IMR-90 (cell line): ENCODE results near the gene CDH3. TPM values are rescaled to one million over a fixed set of nuclear protein-coding genes. Genes with fewer than 3 reads are reported as not detected.

Experiments
- ATAC-seq: fragments of 200-7000 bp; cut with Tn5 transposase; 2 replicates; pipeline ENCODE4 v1.9.1; 2020; ENCODE audit warnings: low read depth, mild to moderate bottlenecking, moderate library complexity
- BruUV-seq: library from RNA; stranded (reverse); fragments of 400-500 nt; replicated peaks from 2 replicates; lab custom pipeline; 2021; lab: Mats Ljungman, UMichigan
- CTCF ChIA-PET: fragments of 300-600 bp; formaldehyde crosslinking; extraction: SDS; loops from one replicate; lab custom pipeline; 2021; ENCODE audit warnings: antibody characterized with exemption; lab: Yijun Ruan, JAX
- POLR2A ChIA-PET: fragments of 300-600 bp; sonication (Branson Sonifier 250); formaldehyde crosslinking; loops from one replicate; lab custom pipeline; 2022; ENCODE audit warnings: antibody characterized with exemption; ENCODE audit not compliant: unreplicated experiment; lab: Charles Lee
- DNase-seq: peaks from one replicate; pipeline ENCODE4 v3.0.0; 2013
- H2AFZ ChIP-seq: replicated peaks from 2 replicates; pipeline ENCODE3; 2013; ENCODE audit warnings: low read length, mild to moderate bottlenecking; ENCODE audit not compliant: poor library complexity
- H2AK5ac ChIP-seq: 2 replicates; pipeline ENCODE4 v1.6.1; 2013; ENCODE audit warnings: low read depth, low read length, inconsistent platforms
- H2AK9ac ChIP-seq: replicated peaks from 2 replicates; pipeline ENCODE3; 2013; ENCODE audit warnings: mild to moderate bottlenecking, low read depth, low read length, moderate library complexity; ENCODE audit not compliant: poor library complexity
- H2BK120ac ChIP-seq: 2 replicates; pipeline ENCODE4 v1.6.1; 2013; ENCODE audit warnings: low read depth, low read length, inconsistent platforms
- H2BK15ac ChIP-seq: 3 replicates; pipeline ENCODE4 v1.6.1; 2013; ENCODE audit warnings: low read depth, low read length, inconsistent platforms
- H2BK20ac ChIP-seq: 2 replicates; pipeline ENCODE4 v1.6.1; 2013; ENCODE audit warnings: low read depth, mild to moderate bottlenecking, inconsistent platforms, low read length, moderate library complexity
- H2BK5ac ChIP-seq: 2 replicates; pipeline ENCODE4 v1.6.1; 2013; ENCODE audit warnings: mild to moderate bottlenecking, low read depth, low read length, inconsistent platforms; ENCODE audit not compliant: poor library complexity, severe bottlenecking
- H3K14ac ChIP-seq: replicated peaks from 2 replicates; pipeline ENCODE4 v1.6.1; 2013; ENCODE audit warnings: low read depth, low read length, inconsistent platforms
- H3K18ac ChIP-seq: 2 replicates; pipeline ENCODE4 v1.6.1; 2013; ENCODE audit warnings: low read depth, low read length, control low read depth
- H3K23ac ChIP-seq: 2 replicates; pipeline ENCODE4 v1.6.1; 2013; ENCODE audit warnings: low read depth, low read length, inconsistent platforms
- H3K27ac ChIP-seq: 2 replicates; pipeline ENCODE4 v1.5.1; 2013; ENCODE audit warnings: mild to moderate bottlenecking, control low read depth, low read length; ENCODE audit not compliant: insufficient read depth
- H3K27me3 ChIP-seq: 2 replicates; pipeline ENCODE4 v1.6.1; 2013; ENCODE audit warnings: low read length; ENCODE audit not compliant: control insufficient read depth, insufficient read depth
- H3K36me3 ChIP-seq: 2 replicates; pipeline ENCODE4 v1.6.1; 2013; ENCODE audit warnings: low read length, mixed read lengths; ENCODE audit not compliant: control insufficient read depth, insufficient read depth
- H3K4ac ChIP-seq: 2 replicates; pipeline ENCODE4 v1.6.1; 2013; ENCODE audit warnings: low read depth, low read length, inconsistent platforms
- H3K4me1 ChIP-seq: 2 replicates; pipeline ENCODE4 v1.6.1; 2013; ENCODE audit warnings: low read length, mixed read lengths; ENCODE audit not compliant: control insufficient read depth, insufficient read depth
- H3K4me2 ChIP-seq: 2 replicates; pipeline ENCODE4 v1.6.1; 2013; ENCODE audit warnings: low read depth, mild to moderate bottlenecking, control low read depth, low read length, moderate library complexity
- H3K4me3 ChIP-seq: 2 replicates; pipeline ENCODE4 v1.5.1; 2013; ENCODE audit warnings: low read depth, mild to moderate bottlenecking, control low read depth, low read length, moderate library complexity; ENCODE audit not compliant: insufficient read depth
- H3K56ac ChIP-seq: 2 replicates; pipeline ENCODE4 v1.6.1; 2013; ENCODE audit warnings: low read length, inconsistent platforms; ENCODE audit not compliant: insufficient read depth; ENCODE audit errors: extremely low read depth
- H3K79me1 ChIP-seq, 2 experiments: 2 replicates each; pipeline ENCODE4 v1.6.1; 2013; ENCODE audit warnings: low read length in 2 of 2, inconsistent platforms in 1 of 2, low read depth in 1 of 2
- H3K9ac ChIP-seq: 2 replicates; pipeline ENCODE4 v1.6.1; 2013; ENCODE audit warnings: low read depth, low read length, control low read depth
- H3K9me1 ChIP-seq: 2 replicates; pipeline ENCODE4 v1.6.1; 2013; ENCODE audit warnings: low read length, inconsistent platforms; ENCODE audit not compliant: insufficient read depth
- H3K9me3 ChIP-seq: 2 replicates; pipeline ENCODE4 v1.6.1; 2013; ENCODE audit warnings: low read length; ENCODE audit not compliant: control insufficient read depth, insufficient read depth
- H4K20me1 ChIP-seq: 2 replicates; pipeline ENCODE4 v1.6.1; 2013; ENCODE audit warnings: low read length, inconsistent platforms; ENCODE audit not compliant: insufficient read depth
- H4K5ac ChIP-seq: 2 replicates; pipeline ENCODE4 v1.6.1; 2013; ENCODE audit warnings: mild to moderate bottlenecking, low read depth, low read length, control low read depth
- H4K8ac ChIP-seq, 2 experiments: 2 replicates each; pipeline ENCODE4 v1.6.1; 2013; ENCODE audit warnings: low read depth in 2 of 2, low read length in 2 of 2, control low read depth in 1 of 2, inconsistent platforms in 1 of 2
- H4K91ac ChIP-seq: 2 replicates; pipeline ENCODE4 v1.6.1; 2013; ENCODE audit warnings: low read depth, low read length, inconsistent platforms; ENCODE audit not compliant: insufficient read depth
- BHLHE40 ChIP-seq: fragments of 150-350 bp; IDR thresholded peaks from 2 replicates; pipeline ENCODE4 v1.6.1; 2016; ENCODE audit warnings: mild to moderate bottlenecking, low read depth, low read length
- CEBPB ChIP-seq: IDR thresholded peaks from 2 replicates; pipeline ENCODE4 v1.6.1; 2012; ENCODE audit warnings: low read depth, low read length, improper control_type of control experiment
- ELK1 ChIP-seq: fragments of 150-350 bp; IDR thresholded peaks from 2 replicates; pipeline ENCODE4 v1.6.1; 2016; ENCODE audit warnings: low read depth, mild to moderate bottlenecking, low read length, moderate library complexity, borderline replicate concordance
- FOS ChIP-seq: fragments of 150-350 bp; IDR thresholded peaks from 2 replicates; pipeline ENCODE4 v1.6.1; 2016; ENCODE audit warnings: low read depth, low read length
- MAFK ChIP-seq: IDR thresholded peaks from 2 replicates; pipeline ENCODE4 v1.6.1; 2012; ENCODE audit warnings: low read depth, low read length, improper control_type of control experiment
- MAZ ChIP-seq: IDR thresholded peaks from 2 replicates; pipeline ENCODE4 v1.6.1; 2012; ENCODE audit warnings: low read depth, mild to moderate bottlenecking, low read length, improper control_type of control experiment, moderate library complexity, borderline replicate concordance
- RCOR1 ChIP-seq: IDR thresholded peaks from 2 replicates; pipeline ENCODE4 v1.6.1; 2012; ENCODE audit warnings: mild to moderate bottlenecking, low read length, improper control_type of control experiment; ENCODE audit not compliant: insufficient replicate concordance
- RFX5 ChIP-seq: IDR thresholded peaks from 2 replicates; pipeline ENCODE4 v1.8.0; 2012; ENCODE audit warnings: low read depth, mild to moderate bottlenecking, low read length, moderate library complexity
- SMC3 ChIP-seq: fragments of 150-350 bp; IDR thresholded peaks from 2 replicates; pipeline ENCODE4 v1.6.1; 2016; ENCODE audit warnings: low read depth, mild to moderate bottlenecking, antibody characterized with exemption, low read length, moderate library complexity
- USF2 ChIP-seq: fragments of 150-350 bp; IDR thresholded peaks from 2 replicates; pipeline ENCODE4 v1.6.1; 2017; ENCODE audit warnings: mild to moderate bottlenecking, antibody characterized with exemption, low read length, low read depth
- WGBS, 2 experiments: methylation state at CpG; one replicate each; pipeline versions ENCODE4 v1.1.5 to v1.1.7; 2013; ENCODE audit warnings: missing lambda C conversion rate in 2 of 2; ENCODE audit not compliant: insufficient read length in 1 of 2; ENCODE audit errors: extremely low coverage in 2 of 2; 5-methylcytosine and 5-hydroxymethylcytosine counted together
- dilution Hi-C: fragments of 300-500 bp; cut with HindIII; formaldehyde crosslinking; loops from one replicate; pipeline ENCODE4 v1.14.3; 2018; ENCODE audit warnings: low sequenced_read_pairs; ENCODE audit not compliant: unreplicated experiment
- in situ Hi-C: fragments of 300-500 bp; cut with MboI; formaldehyde crosslinking; loops from 3 replicates; pipeline ENCODE4 v1.14.3; 2019; ENCODE audit warnings: low sequenced_read_pairs, inconsistent platforms, mixed read lengths
- intact Hi-C: fragments of 100-400 bp; cut with micrococcal nuclease; formaldehyde crosslinking; loops from 2 replicates; pipeline ENCODE4 v1.10.0; 2022
- polyA plus RNA-seq, 3 experiments: library from polyadenylated mRNA; depleted of rRNA; stranded (reverse); fragments of >200 nt; gene quantifications; 2 replicates each; pipeline ENCODE4 v1.2.3, GENCODE V29; 2012; ENCODE audit warnings: low replicate concordance in 1 of 3
- total RNA-seq: library from RNA; depleted of rRNA; stranded (reverse); fragments of >200 nt; gene quantifications from 2 replicates; pipeline ENCODE4 v1.2.3, GENCODE V29; 2012
- TF ChIP-seq, protein P1 (sequence below): conservative IDR thresholded peaks from 2 replicates; pipeline ENCODE4 v1.5.1; 2012; ENCODE audit warnings: mild to moderate bottlenecking, low read depth, low read length, improper control_type of control experiment

CDH3 gene
- total and polyA plus RNA-seq, 2 of the 4 experiments (the other 2 are of a cell fraction) = not detected

- no peak overlapping the region for H2BK5ac ChIP-seq
- POLR2A ChIA-PET = no interaction called here
- intact Hi-C loops = no loop called here
These were observed 1.3 kb upstream of the CDH3 start for GRCh38 chr16:68643847-68644246.

More at GRCh38 chr16:68643847-68644246, 1.3 kb upstream of the CDH3 start:
- in situ Hi-C loops (no loop called here), dilution Hi-C loops (no loop called here)
- Histone ChIP-seq H3K9me1 (no peaks in the 10 kb centered on the region), H4K5ac (no peak overlapping the region), H2BK120ac (no peak overlapping the region), H3K27ac (no peak overlapping the region), H3K18ac (no peak overlapping the region), H3K4ac (no peak overlapping the region), H3K56ac (no peak overlapping the region), H3K9me3 (no peaks in the 10 kb centered on the region), H3K36me3 (no peaks in the 10 kb centered on the region), H2AFZ (no peak overlapping the region), H2AK5ac (no peak overlapping the region), H2AK9ac (no peak overlapping the region), H3K4me2 (no peak overlapping the region), H3K9ac (no peak overlapping the region), H3K4me1 (no peaks in the 10 kb centered on the region), H4K8ac (no peak overlapping the region), H3K23ac (no peak overlapping the region), H4K91ac (no peak overlapping the region), H3K79me1 (no peaks in the 10 kb centered on the region), H3K14ac (no peak overlapping the region), H4K20me1 (no peaks in the 10 kb centered on the region), H2BK20ac (no peak overlapping the region), H3K4me3 (no peak overlapping the region), H3K27me3 (peaks cover 56% of the 10 kb centered on the region), H2BK15ac (no peak overlapping the region)
- DNase-seq = no peak
- CTCF ChIA-PET = no interaction called here
- ATAC-seq = no peak
- no peak for TF ChIP-seq BHLHE40
- no peak for TF ChIP-seq USF2
- no peak for TF ChIP-seq MAFK
- TF ChIP-seq, protein P1, sequence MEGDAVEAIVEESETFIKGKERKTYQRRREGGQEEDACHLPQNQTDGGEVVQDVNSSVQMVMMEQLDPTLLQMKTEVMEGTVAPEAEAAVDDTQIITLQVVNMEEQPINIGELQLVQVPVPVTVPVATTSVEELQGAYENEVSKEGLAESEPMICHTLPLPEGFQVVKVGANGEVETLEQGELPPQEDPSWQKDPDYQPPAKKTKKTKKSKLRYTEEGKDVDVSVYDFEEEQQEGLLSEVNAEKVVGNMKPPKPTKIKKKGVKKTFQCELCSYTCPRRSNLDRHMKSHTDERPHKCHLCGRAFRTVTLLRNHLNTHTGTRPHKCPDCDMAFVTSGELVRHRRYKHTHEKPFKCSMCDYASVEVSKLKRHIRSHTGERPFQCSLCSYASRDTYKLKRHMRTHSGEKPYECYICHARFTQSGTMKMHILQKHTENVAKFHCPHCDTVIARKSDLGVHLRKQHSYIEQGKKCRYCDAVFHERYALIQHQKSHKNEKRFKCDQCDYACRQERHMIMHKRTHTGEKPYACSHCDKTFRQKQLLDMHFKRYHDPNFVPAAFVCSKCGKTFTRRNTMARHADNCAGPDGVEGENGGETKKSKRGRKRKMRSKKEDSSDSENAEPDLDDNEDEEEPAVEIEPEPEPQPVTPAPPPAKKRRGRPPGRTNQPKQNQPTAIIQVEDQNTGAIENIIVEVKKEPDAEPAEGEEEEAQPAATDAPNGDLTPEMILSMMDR = no peak
- TF ChIP-seq MAZ = no peak
- no peak for TF ChIP-seq SMC3
- no peak for TF ChIP-seq ELK1
- no peak for TF ChIP-seq CEBPB
- TF ChIP-seq FOS = no peak
- no peak for TF ChIP-seq RFX5
- TF ChIP-seq RCOR1 = no peak
- 0% methylated on average over 1 of the region's 10 CpGs; no CpG with 5 or more reads in 1 of the 2 experiments for WGBS, 2 experiments
- no TSS peak for BruUV-seq
